MCF 10A (cell line): ENCODE data around the gene ATP6V1B1. TPM values are rescaled to one million over a fixed set of nuclear protein-coding genes. Genes with fewer than 3 reads are reported as not detected.

Source experiments
- BruUV-seq: library from RNA; stranded (reverse); fragments of 400-500 nt; replicated peaks from 2 replicates; lab custom pipeline; 2021; lab: Mats Ljungman, UMichigan
- CTCF ChIA-PET: fragments of 300-600 bp; sonication (Branson Sonifier 250); formaldehyde crosslinking; extraction: SDS; loops from one replicate; lab custom pipeline; 2021; ENCODE audit warnings: antibody characterized with exemption, inconsistent platforms; lab: Yijun Ruan, JAX
- POLR2A ChIA-PET: fragments of 300-600, 350-650 bp; sonication (Branson Sonifier 250); formaldehyde crosslinking; extraction: SDS; loops from one replicate; lab custom pipeline; 2020; ENCODE audit warnings: antibody characterized with exemption, inconsistent platforms; lab: Yijun Ruan, JAX
- DNase-seq: peaks from one replicate; pipeline ENCODE4 v3.0.0-alpha.2; 2018; ENCODE audit not compliant: unreplicated experiment
- H3K27ac Mint-ChIP-seq: one replicate; pipeline ENCODE4 v1.8.0; 2022; ENCODE audit warnings: mild to moderate bottlenecking, low read depth, mixed read lengths; ENCODE audit not compliant: unreplicated experiment
- H3K27me3 Mint-ChIP-seq: one replicate; pipeline ENCODE4 v1.8.0; 2022; ENCODE audit warnings: mixed read lengths; ENCODE audit not compliant: insufficient read depth, unreplicated experiment
- H3K36me3 Mint-ChIP-seq: one replicate; pipeline ENCODE4 v1.8.0; 2022; ENCODE audit warnings: mild to moderate bottlenecking, moderate library complexity, mixed read lengths; ENCODE audit not compliant: insufficient read depth, unreplicated experiment
- H3K4me1 Mint-ChIP-seq: one replicate; pipeline ENCODE4 v1.8.0; 2022; ENCODE audit warnings: mixed read lengths; ENCODE audit not compliant: insufficient read depth, unreplicated experiment
- H3K4me3 Mint-ChIP-seq: one replicate; pipeline ENCODE4 v1.8.0; 2022; ENCODE audit warnings: mild to moderate bottlenecking, moderate library complexity, mixed read lengths; ENCODE audit not compliant: unreplicated experiment
- H3K9me3 Mint-ChIP-seq: one replicate; pipeline ENCODE4 v1.8.0; 2022; ENCODE audit warnings: mixed read lengths; ENCODE audit not compliant: unreplicated experiment
- CTCF ChIP-seq: fragments of 200-600 bp; IDR thresholded peaks from one replicate; pipeline ENCODE4 v1.8.0; 2022; ENCODE audit warnings: antibody characterized with exemption, mild to moderate bottlenecking; ENCODE audit not compliant: unreplicated experiment
- intact Hi-C: fragments of 100-400 bp; cut with micrococcal nuclease; formaldehyde crosslinking; loops from 2 replicates; pipeline ENCODE4 v1.14.1; 2022
- total RNA-seq: library from RNA; stranded (reverse); gene quantifications from 2 replicates; pipeline ENCODE4 v1.2.3, GENCODE V29; 2022

Gene ATP6V1B1
- total RNA-seq, 1 experiment from 2014 or later: not detected

- no peak for DNase-seq
- intact Hi-C loops: no loop called here
- H3K4me1 Mint-ChIP-seq: peaks cover 6% of the 10 kb centered on the region
- H3K4me3 Mint-ChIP-seq: no peak overlapping the region
- H3K9me3 Mint-ChIP-seq: no peaks in the 10 kb centered on the region
- peaks cover 16% of the 10 kb centered on the region for H3K27me3 Mint-ChIP-seq
- TF ChIP-seq CTCF: no peak
- ChIA-PET POLR2A (no interaction called here), CTCF (interaction anchor here (5.3 kb wide), 1 partner anchor 10 kb away, joined by 44 read pairs; no protein-coding TSS in a partner anchor)
- H3K27ac Mint-ChIP-seq: no peak overlapping the region
- no TSS peak for BruUV-seq
- peaks cover 6% of the 10 kb centered on the region for H3K36me3 Mint-ChIP-seq
Observed at GRCh38 chr2:70936979-70937811, 1.5 kb downstream of the ATP6V1B1 start.

GRCh38 chr2:70937866-70938585, 2.3 kb downstream of the ATP6V1B1 start:
- Mint-ChIP-seq H3K27me3 (peaks cover 16% of the 10 kb centered on the region), H3K27ac (no peak overlapping the region), H3K4me1 (peaks cover 6% of the 10 kb centered on the region), H3K36me3 (peaks cover 6% of the 10 kb centered on the region), H3K9me3 (no peaks in the 10 kb centered on the region), H3K4me3 (no peak overlapping the region)
- CTCF ChIA-PET: interaction anchor here (0.7 to 5.3 kb wide), 5 partner anchors 9 to 95 kb away, joined by 3 to 44 read pairs (median 5); no protein-coding TSS in a partner anchor
- POLR2A ChIA-PET: no interaction called here
- intact Hi-C loops: no loop called here
- no peak for DNase-seq
- no TSS peak for BruUV-seq
- TF ChIP-seq CTCF: no peak

- H3K4me1 Mint-ChIP-seq: peaks cover 6% of the 10 kb centered on the region
- no peak overlapping the region for H3K4me3 Mint-ChIP-seq
- CTCF ChIA-PET: interaction anchor here (0.7 to 1.3 kb wide), 4 partner anchors 9 to 95 kb away, joined by 3 to 6 read pairs (median 4); no protein-coding TSS in a partner anchor
- peaks cover 16% of the 10 kb centered on the region for H3K27me3 Mint-ChIP-seq
- no peak for TF ChIP-seq CTCF
- H3K36me3 Mint-ChIP-seq: peaks cover 6% of the 10 kb centered on the region
- H3K27ac Mint-ChIP-seq: no peak overlapping the region
- POLR2A ChIA-PET: no interaction called here
- H3K9me3 Mint-ChIP-seq: no peaks in the 10 kb centered on the region
- intact Hi-C loops: no loop called here
- BruUV-seq: no TSS peak
- no peak for DNase-seq
Observed at GRCh38 chr2:70938586-70938950, 2.9 kb downstream of the ATP6V1B1 start.
